Measurements from ENCODE around the gene SLC26A5.

SLC26A5 gene

DNA sequence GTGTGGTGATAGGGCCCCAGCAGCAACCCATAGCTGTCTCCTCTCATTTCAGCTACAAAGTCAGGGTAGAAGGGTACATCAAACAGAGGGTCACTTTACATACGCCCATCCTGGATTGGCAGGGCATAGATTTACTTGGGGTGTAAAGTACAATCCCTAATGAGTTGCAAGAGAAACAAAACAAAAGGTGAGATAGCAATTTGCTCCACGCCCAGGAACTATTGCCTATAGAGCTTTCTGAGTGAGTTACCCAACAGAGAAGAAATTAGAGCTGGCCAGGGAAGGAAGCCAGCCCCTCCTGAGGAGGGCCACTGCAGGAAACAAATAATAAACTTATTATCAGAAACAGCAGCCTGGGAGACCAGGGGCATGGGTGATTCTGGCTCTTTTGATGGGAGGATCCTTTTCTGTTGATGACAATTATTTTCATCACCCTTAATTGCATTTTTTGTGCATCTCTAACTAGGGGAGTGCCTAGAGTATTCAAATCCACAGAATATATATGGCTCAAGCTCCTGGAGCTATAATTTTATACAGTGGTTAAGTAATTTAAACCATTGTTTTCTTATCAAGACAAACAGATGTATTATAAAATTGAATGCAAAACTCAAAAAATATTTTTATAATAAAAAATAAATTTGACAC is 47.4 kb downstream of the SLC26A5 start:
- no peak for DNase-seq

DNA sequence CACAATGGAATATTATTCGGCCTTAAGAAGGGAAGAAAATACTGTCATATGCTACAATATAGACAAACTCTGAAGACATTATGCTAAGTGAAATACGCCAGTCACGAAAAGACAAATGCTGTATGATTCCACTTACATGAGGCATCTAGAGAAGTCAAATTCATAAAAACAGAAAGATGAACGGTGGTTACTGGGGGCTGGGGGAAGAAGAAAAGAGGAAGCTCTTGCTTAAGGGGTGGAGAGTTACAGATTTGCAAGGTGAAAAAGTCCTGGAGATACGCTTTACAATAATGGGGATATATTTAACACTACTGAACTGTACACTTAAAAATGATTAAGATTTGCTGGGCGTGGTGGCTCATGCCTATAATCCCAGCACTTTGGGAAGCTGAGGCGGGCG is 49.5 kb downstream of the SLC26A5 start:
- no peak for DNase-seq

DNA sequence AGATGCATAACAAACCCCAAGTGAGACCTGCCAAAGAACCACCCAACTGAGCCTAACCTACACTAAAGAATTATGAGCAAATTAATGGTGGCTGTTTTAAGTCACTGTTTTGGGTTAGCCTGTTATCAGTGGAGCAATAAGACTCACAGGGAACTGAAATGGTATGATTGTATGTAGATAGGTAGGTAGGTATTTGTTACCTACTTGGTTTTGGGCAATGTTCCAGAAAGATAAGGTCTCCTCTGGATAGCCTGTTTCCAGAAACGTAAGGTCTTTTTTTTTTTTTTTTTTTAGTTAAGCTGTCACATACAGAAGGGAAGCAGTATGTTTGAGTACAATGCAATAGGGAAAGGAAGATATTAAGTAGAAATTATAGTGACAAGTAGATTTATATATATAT is 50.9 kb downstream of the SLC26A5 start:
- no peak for DNase-seq

DNA sequence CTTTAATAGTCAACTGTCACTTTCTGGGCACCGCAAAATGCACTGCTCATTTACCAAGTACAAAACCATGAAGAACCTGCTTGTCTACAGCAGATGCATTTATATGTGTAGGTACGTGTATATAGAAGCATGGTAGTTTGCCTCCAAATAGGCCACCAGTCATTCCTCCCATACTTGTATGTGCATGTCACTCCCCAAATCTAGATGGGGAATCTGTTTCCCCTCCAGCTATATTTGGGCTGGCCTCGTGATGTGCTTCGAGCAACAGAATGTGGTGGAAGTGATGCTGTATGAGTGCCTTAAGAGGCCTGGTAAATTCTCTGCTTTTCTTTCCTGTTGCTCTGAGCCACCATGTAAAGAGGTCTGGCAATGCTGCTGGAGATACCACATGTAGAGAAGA is 51.4 kb downstream of the SLC26A5 start:
- no peak for DNase-seq

DNA sequence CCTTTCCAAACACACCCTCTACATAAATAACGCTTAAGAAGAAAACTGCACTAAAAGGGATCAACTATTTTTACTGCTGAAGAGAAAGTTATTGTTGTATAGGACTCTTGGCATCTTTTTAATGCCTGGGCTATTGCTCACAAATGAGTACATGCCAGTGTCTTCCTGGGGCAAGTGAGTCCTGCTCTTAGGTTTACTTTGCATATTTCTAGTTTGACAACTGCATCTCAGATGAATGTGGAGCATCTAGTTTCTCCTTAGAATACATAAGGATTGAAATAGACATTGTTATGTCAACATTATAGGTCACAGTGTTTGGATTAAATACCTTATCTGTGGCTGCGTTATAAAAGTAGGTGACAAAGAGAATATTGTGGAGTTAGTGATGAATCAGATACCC is 54.0 kb downstream of the SLC26A5 start:
- DNase-seq, result no peak

DNA sequence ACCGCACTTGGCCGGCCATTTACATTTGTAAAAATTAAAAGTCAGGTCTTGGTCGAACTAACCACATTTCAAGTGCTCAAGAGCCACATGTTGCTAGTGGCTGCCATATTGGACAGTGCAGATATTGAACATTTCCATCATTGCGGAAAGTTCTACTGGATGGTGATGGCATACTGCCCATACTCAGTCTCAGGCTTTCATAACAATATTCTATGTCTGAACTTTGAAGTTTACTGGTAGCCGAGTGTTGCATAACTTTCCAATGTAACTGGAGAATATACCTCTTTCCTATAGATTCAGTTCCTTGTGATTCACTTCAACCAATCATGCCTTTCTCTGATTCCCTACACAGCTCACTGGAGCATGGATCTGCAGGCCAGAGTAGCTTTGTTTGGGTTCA is 54.9 kb downstream of the SLC26A5 start:
- DNase-seq, result no peak

DNA sequence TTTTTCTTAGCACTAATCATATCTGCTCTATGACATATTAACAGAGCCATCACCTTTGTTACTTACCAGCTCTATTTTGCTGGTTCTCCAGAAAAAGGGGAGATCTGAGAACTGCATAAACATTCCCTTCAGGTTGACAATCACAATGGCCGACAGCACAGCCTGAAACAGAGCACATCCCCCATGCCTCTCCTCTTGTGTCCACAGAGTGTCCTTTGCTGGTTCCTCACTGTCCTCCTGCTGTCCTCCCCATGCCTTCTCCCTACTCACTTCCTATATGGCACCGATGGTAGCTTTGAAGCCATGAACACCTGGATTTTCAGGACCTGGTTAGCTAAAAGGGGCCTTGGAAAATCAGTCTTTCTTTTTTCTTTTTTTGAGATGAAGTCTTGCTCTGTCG is 56.7 kb downstream of the SLC26A5 start:
- no peak for DNase-seq

DNA sequence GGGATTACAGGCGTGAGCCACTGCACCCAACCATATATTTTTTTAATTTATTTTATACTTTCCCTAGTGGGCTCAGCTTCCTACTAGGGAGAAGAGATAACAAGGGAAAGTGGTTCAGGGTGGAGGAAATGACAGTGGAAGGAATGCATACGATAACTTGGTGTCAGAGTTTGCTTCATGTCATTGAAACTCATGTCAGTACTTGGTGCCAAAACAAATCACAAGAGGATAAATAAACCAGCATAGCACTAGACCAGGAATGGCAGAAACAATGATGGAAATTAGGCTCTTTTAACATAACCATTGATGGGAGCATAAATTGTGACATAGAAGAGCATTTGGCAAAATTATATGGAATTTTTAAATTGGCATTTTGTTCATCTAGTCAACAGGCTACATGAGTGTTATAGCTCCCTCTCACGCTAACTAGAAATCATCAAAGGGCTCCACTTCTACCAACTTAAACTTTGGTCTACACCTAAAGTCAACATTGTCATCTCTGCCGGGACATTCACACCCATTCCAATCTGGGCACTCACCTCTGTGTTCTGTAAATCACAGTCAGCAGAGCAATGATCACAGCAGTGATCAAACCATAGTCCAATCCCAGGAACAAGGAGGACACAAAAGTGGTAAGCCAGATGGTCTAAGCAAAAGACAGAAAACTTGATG is 57.4 kb downstream of the SLC26A5 start:
- no peak for DNase-seq

DNA sequence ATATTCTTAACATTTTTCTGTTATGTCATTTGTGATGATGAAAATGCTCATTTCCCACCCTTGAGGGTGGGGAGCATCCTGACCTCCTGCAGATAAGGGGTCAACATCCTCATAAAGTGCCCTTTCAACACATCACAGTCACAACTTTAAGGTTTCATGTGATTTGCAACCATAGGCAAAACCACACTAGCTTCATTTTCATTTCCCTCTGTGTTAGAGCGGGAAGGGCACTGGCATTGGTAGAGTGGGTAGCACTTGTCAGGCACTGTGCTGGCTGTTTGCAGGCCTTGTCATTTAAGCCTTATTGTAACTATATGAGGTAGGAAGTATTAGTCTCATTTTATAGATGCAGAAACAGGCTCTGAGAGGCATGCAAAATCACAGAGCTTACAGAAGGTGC is 58.8 kb downstream of the SLC26A5 start:
- no peak for DNase-seq

DNA sequence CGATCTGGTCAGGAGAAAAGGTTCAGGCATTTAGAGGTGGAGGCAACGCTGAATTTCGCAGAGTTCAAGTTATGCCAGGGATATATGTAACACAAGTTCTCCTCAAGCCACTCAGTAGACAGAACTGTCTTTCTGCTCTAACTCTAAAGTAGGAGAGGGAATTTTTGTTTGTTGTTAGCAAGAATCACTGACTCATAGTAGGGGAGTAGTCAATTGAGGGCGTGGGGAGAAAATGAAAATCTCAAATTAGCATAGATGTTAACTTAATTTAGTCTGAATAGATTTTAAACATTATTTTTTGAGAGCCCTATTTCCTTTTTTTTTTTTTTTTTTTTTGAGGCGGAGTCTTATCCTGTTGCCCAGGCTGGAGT is 64.0 kb downstream of the SLC26A5 start:
- DNase-seq, result no peak

DNA sequence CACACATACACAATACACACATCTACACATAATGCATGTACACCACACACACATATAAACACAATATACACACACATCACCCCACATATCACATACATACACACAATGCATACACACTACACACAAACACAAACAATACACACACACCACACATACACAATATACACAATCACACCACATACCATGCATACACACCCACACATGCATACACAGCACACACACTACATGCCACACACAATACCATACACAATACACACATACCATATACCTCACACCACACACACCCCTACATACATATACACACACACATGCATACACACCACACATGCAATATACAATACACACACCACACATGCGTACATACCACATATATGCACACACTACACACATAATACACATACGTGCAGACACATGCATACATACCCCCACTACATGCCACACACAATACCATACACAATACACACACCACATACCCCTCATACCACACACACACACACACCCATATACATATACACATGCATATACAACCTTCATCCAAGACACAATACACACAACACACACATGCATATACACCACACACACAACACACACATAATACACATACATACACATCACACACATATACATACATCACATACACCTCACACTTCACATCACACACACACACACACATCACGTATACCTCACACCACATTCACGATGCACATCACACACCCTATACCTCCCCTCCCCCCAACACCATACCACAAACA is 64.6 kb downstream of the SLC26A5 start:
- DNase-seq, result no peak

DNA sequence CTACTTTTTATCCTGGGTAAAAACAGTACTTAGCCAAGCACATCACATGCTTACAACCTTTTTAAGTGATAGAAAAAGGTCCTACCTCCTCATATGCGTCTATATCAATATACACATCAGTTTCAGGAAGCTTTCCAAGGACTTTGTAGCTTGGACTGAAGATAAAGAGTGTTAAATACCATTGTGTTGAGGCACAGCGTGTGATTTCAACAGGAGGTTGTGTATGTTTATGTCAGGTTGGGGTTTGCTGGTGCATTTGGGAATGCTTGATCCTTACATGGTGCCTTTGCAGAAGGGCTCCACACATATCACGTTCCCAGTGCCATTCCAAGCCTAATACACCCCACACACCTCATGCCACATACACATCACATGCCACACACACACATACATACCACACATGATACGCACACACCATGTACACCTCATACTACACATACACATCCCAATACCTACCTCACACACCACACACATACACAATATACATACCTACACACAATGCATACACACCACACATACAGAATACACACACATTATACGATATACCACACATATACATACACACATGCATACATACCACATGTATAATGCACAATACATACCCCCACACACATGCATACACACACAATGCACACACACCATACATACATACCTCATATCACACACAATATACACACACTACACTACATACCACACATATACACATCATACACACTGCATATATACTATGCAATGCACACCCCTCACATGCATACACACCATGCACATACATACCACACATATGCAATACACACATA is 65.4 kb downstream of the SLC26A5 start:
- no peak for DNase-seq

DNA sequence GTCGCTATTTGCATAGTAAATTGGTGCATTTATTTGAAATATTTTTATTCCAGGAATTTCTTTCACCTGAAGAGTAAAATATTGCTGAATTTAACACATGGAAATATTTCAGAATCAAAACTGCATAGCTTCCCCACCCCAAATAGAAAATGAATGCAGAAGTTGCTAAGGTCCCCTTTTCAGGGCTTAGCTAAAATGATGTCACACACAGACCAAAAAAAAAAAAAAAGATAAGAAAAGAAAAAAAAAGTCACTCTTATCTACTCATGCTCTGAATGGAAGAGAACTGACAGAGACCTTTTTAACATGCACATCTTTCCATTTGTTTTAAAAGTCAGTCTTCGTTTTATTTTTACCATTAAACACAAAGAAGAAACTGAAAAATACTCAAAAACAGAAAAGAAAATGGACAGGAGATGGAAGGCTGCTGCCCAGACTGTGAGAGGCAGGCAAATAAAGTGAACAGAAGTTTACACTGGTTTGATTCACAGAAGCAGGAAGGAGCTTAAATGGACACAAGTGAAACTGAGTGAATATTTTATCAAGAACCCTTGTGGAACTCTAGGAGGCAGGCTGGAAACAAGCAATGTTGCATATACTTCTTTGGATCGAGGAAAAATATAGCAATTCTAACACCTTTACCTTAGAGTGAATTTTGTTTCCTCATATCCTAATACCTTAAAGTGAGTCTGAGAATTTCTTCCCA is 66.6 kb downstream of the SLC26A5 start:
- no peak for DNase-seq

DNA sequence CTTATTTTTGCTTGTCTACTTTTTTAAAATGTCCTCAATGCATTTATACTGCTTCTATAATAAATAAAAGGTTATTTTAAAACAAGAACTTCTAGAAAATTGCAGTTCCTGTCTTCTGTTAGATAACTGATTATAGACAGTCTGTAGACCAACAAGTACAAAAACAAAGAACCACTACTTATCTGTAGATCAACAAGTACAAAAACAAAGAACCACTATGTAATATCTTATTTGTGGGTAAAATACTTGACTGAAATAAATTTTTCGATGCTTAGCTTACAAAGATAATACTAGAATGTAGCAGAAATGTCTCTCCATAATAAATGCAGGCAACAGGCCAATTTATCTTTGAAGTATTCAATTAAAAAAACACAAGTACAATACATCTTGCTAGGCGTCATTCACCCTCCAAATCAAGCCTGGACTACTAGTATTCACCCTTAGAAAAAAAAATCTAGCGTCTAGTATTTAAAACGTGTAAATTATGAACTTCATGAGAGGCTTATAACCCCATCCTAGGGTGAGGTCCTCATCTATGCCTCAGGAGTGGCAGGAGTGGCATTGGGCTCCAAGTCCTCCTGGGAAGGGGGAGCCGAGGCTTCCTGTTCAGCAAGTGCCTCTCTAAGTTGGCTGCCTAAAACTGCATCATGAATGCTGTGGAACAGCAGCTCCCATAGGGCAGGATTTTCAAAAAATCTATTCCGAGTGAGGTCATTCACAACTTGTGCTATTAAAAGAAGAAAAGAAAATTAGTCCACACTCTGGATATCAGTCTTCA is 72.0 kb downstream of the SLC26A5 start:
- no peak for DNase-seq

DNA sequence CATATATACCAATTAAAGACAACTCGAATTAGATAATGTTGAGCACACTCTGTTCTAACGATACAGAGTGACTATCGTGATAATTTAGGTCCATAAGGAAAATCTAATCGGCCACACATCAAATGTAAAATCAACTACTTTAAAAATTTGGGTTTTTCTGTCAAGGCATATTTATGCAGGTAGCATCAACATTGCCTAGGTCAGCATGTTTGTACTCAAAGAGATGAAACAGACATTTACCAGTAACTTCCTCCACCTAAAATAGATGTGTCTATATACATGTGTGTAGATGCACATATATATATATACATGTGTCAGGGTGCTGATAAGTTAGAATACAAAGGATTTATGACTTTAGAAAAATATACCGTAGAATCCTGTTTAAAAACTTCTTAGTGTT is 76.6 kb downstream of the SLC26A5 start:
- no peak for DNase-seq

DNA sequence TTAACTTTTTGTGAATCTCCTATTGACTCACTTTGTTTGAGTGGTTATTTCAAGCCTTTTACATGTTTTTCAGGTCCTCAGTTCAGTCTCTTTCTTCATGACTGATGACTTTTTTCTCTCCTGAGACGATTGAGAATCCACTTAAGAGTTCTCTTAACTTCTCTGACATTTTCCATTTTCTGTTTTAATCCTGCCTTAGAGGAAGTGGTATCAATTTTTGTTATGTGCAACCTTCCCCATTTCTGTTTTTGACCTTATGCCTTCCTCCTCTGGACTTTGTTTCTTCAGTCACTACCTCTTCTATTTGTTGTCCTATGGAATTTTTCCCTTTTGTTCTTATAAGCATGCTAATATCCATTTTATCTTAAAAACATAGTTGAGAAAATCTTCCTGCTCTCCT is 96.2 kb downstream of the SLC26A5 start:
- no peak for DNase-seq

DNA sequence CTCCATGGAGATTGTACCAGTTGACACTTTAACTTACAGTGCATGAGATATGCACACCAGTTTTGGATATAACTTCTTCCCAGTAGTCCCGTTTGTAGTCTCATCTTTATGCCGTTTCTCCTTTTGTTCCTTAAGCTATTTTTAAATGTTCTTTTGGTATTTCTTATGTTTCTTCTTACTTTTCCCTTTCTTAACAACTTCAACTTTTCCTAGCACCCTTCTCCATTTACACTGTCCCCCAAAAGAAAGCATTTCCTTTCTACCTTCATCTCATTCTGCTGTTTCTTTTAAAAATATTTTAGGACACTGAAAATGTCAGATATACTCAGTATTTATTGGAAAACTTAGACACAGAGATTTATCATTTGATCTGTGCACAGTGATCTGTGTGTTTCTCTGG is 97.0 kb downstream of the SLC26A5 start:
- no peak for DNase-seq

DNA sequence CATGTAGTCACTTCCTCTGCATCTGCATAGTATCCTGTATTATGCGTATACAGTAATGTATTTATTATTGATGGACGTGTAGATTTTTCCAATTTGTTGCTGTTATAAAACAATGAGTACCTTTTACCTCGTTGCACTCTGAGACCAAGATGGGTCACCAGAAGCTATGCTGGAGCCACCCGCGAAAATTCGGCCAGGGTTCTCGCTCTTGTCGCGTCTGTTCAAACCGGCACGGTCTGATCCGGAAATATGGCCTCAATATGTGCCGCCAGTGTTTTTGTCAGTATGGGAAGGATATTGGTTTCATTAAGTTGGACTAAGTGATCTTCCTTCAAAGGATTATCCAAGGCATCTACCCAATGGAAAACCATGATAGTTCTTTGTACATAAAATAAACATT is 97.6 kb downstream of the SLC26A5 start:
- no peak for DNase-seq

DNA sequence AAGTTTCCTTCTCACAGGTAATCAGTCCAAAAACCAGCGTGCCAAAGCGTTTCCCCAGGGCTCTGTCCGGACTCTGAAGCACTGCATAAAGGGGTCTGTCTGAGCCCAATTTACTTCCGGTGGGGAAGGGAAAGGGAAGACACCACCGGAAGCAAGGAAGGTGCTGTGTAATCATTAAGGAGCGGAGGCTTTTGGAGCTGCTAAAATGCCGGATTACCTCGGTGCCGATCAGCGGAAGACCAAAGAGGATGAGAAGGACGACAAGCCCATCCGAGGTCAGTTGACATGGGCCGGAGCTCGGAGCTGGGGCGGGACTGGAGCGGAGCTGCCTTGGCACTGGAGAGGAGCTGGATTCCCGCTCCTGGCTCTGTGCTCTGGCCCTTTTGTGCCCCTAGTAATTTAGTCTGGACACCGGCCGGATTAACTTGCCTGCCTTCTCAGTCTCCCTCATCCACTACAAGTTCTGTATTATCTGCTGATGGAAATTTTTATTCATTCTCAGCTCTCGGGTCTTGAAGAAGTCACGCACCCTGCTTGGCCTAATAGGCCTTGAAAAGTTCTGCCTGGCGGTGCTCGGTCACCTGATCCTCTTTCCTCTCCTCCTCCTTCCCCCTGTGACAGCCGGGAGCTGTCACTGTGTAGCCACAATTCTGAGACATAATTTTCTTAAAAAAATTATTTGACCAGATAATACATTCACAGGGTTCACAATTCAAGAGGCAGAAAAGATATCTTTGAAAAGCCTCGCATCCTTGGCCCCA is 98.3 kb downstream of the SLC26A5 start, which contains the start of gene PSMC2:
PSMC2 (plus strand) TSS at position 137 of the 761 bp plus-strand sequence; CDS start at position 206, 69 bp downstream.
- DNase-seq, result peak; percentile 91

DNA sequence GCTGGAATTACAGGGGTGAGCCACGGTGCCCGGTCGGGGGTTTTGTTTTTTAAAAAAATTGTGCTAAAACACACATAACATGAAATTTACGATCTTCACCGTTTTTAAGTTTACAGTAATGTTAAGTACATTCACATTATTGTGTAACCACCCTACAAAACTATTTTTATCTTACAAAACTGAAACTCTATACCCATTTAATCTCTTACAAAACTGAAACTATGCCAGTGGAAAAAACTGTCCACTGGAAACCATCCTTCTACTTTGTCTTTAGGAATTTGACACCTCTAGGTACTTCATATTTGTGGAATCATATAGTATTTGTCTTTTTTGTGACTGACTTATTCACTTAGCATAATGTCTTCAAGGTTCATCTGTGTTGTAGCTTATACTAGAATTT is 99.6 kb downstream of the SLC26A5 start:
- no peak for DNase-seq

All from DMS 273 treated with DMSO at 0.1 percent for 48 hours (cell line).